HG03521 (cell line): ENCODE data around the gene TOGARAM2.

Experiments used
- ATAC-seq: cut with Tn5 transposase; IDR thresholded peaks from one replicate; pipeline ENCODE4 v1.9.1; 2021; ENCODE audit warnings: mild to moderate bottlenecking, moderate library complexity; ENCODE audit not compliant: unreplicated experiment

Gene TOGARAM2

GRCh38 chr2:28981016-28981441 is at the start of gene TOGARAM2:
TOGARAM2 (plus strand) TSS chr2:28981298; CDS start chr2:28994835, 13,537 bp downstream.
- ATAC-seq = no peak

GRCh38 chr2:28934769-28935168 is 46.3 kb upstream of the TOGARAM2 start:
- ATAC-seq = no peak

GRCh38 chr2:28941008-28941407 is 40.1 kb upstream of the TOGARAM2 start:
- ATAC-seq = no peak

- no peak for ATAC-seq
These were observed 36.4 kb upstream of the TOGARAM2 start for GRCh38 chr2:28944535-28945248.

GRCh38 chr2:28948160-28948559 is 32.9 kb upstream of the TOGARAM2 start:
- ATAC-seq = no peak

- ATAC-seq = no peak
These were observed 31.9 kb upstream of the TOGARAM2 start for GRCh38 chr2:28949190-28949589.

GRCh38 chr2:28949617-28950305 is 31.3 kb upstream of the TOGARAM2 start:
- ATAC-seq = no peak

- no peak for ATAC-seq
These were observed 30.0 kb upstream of the TOGARAM2 start for GRCh38 chr2:28950941-28951630.

GRCh38 chr2:28951910-28952835 is 28.9 kb upstream of the TOGARAM2 start:
- no peak for ATAC-seq

- no peak for ATAC-seq
These were observed 28.3 kb upstream of the TOGARAM2 start for GRCh38 chr2:28952836-28953211.

- no peak for ATAC-seq
These were observed 25.6 kb upstream of the TOGARAM2 start for GRCh38 chr2:28955467-28955866.

- ATAC-seq = no peak
These were observed 24.7 kb upstream of the TOGARAM2 start for GRCh38 chr2:28956415-28956826.

GRCh38 chr2:28956890-28957289 is 24.2 kb upstream of the TOGARAM2 start:
- ATAC-seq = no peak

- ATAC-seq = no peak
These were observed 22.4 kb upstream of the TOGARAM2 start for GRCh38 chr2:28958689-28959088.

- no peak for ATAC-seq
These were observed 20.7 kb upstream of the TOGARAM2 start for GRCh38 chr2:28960401-28960800.

- no peak for ATAC-seq
These were observed 18.6 kb upstream of the TOGARAM2 start for GRCh38 chr2:28962505-28962904.

GRCh38 chr2:28970464-28971160 is 10.5 kb upstream of the TOGARAM2 start:
- no peak for ATAC-seq

GRCh38 chr2:28972778-28973335 is 8.2 kb upstream of the TOGARAM2 start:
- no peak for ATAC-seq

- ATAC-seq = no peak
These were observed 6.8 kb upstream of the TOGARAM2 start for GRCh38 chr2:28974252-28974651.

GRCh38 chr2:28975671-28976070 is 5.4 kb upstream of the TOGARAM2 start:
- ATAC-seq = no peak
